SIG-M5 treated with dmso at 0.1 percent for 504 hours (cell line): ENCODE data around the gene WNT1.

Experiments used
- DNase-seq: peaks from one replicate; lab custom pipeline; 2025; ENCODE audit not compliant: unreplicated experiment; lab: John Stamatoyannopoulos, UW

WNT1 gene

GRCh38 chr12:48978291-48978740 lies at the start of gene WNT1:
Gene WNT1 (plus strand): TSS chr12:48978322. CDS start chr12:48978651, 329 bp downstream.
- no peak for DNase-seq

GRCh38 chr12:48929551-48929950 lies 48.6 kb upstream of the WNT1 start:
- DNase-seq, result no peak

GRCh38 chr12:48930475-48930874 lies 47.6 kb upstream of the WNT1 start:
- DNase-seq, result no peak

- DNase-seq, result no peak
Measured at GRCh38 chr12:48932878-48933277, 45.2 kb upstream of the WNT1 start.

GRCh38 chr12:48933664-48934311 lies 44.3 kb upstream of the WNT1 start:
- DNase-seq, result no peak

- DNase-seq, result peak; percentile 38
Measured at GRCh38 chr12:48934312-48934706, 43.8 kb upstream of the WNT1 start.

GRCh38 chr12:48936379-48936979 lies 41.6 kb upstream of the WNT1 start:
- DNase-seq, result peak; percentile 61

- DNase-seq, result peak; percentile 26
Measured at GRCh38 chr12:48937170-48937569, 41.0 kb upstream of the WNT1 start.

- DNase-seq, result no peak
Measured at GRCh38 chr12:48938805-48939204, 39.3 kb upstream of the WNT1 start.

GRCh38 chr12:48940181-48940580 lies 37.9 kb upstream of the WNT1 start:
- DNase-seq, result peak; percentile 81

GRCh38 chr12:48943221-48943620 lies 34.9 kb upstream of the WNT1 start:
- no peak for DNase-seq

- DNase-seq, result no peak
Measured at GRCh38 chr12:48946205-48946604, 31.9 kb upstream of the WNT1 start.

- DNase-seq, result no peak
Measured at GRCh38 chr12:48946943-48947342, 31.2 kb upstream of the WNT1 start.

- DNase-seq, result no peak
Measured at GRCh38 chr12:48947727-48948126, 30.4 kb upstream of the WNT1 start.

GRCh38 chr12:48952691-48953090 lies 25.4 kb upstream of the WNT1 start:
- DNase-seq, result no peak

GRCh38 chr12:48954061-48954460 lies 24.1 kb upstream of the WNT1 start:
- no peak for DNase-seq

GRCh38 chr12:48954841-48955501 lies 23.2 kb upstream of the WNT1 start:
- DNase-seq, result peak; percentile 96

GRCh38 chr12:48956279-48957140 lies 21.6 kb upstream of the WNT1 start:
- peak; percentile 87 for DNase-seq

- DNase-seq, result peak; percentile 96
Measured at GRCh38 chr12:48957141-48958048, 20.7 kb upstream of the WNT1 start, which contains the start of gene ARF3. Gene ARF3 (minus strand): TSS chr12:48957487. CDS start chr12:48941095, 16,392 bp downstream.

GRCh38 chr12:48958049-48958388 lies 20.1 kb upstream of the WNT1 start:
- DNase-seq, result peak; percentile 52
